Stimulated activated CD8-positive, alpha-beta memory T cell treated with anti-CD3 and anti-CD28 coated beads, Interleukin-7, amount 100 ng/mL, for 4 hours (primary cell): ENCODE measurements around the gene SLC34A1.
"Not testable (repeated sequence)": the region's sequence is repeated elsewhere in the genome, so short reads cannot be mapped to it uniquely, and the experiment has no call there.

Experiments used
- DNase-seq, 2 donors: peaks; one replicate each; pipeline ENCODE4 v3.0.0-alpha.2; 2020; ENCODE audit warnings: low read depth in 2 of 2

The SLC34A1 gene

GRCh38 chr5:177410575-177410974 lies 26.3 kb downstream of the SLC34A1 start:
- DNase-seq, result no peak

- no peak for DNase-seq
Observed at GRCh38 chr5:177412603-177413233, 28.5 kb downstream of the SLC34A1 start.

DNA sequence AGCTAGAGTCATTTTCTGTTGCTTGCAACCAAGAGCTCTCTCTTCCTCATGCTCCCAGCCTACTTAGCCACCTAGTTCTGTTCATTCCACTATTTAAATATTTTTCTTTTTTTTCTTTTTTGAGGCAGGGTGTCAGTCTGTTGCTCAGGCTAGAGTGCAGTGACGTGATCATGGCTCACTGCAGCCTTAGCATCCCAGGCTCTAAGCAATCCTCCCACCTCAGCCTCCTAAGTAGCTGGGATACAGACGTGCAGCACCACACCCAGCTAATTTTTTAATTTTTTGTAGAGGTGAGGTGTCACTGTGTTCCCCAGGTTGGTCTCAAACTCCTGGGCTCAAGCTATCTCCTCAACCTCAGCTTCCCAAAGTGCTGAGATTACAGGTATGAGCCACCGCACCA lies 30.2 kb downstream of the SLC34A1 start:
- no peak for DNase-seq

- not testable (repeated sequence) for DNase-seq
Observed at GRCh38 chr5:177417081-177417480, 32.8 kb downstream of the SLC34A1 start.

DNA sequence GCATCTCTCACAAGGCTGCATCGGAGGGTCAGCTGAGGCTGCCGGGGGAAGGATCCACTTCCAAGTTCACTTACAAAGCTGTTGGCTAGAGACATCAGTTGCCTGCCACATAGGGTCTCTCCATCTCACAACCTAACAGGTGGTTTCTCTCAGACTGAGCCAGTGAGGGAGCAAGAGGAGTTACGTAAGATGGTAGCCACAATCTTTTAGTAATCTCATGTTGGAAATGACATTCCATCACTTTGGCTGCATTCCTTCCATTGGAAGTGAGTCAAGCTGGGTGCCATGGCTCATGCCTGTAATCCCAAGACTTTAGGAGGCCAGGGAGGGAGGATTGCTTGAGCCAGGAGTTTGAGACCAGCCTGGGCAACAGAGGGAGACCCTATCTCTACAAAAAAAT lies 34.8 kb downstream of the SLC34A1 start:
- DNase-seq, result no peak

- not testable (repeated sequence) for DNase-seq
Observed at GRCh38 chr5:177420472-177420871, 36.2 kb downstream of the SLC34A1 start.

DNA sequence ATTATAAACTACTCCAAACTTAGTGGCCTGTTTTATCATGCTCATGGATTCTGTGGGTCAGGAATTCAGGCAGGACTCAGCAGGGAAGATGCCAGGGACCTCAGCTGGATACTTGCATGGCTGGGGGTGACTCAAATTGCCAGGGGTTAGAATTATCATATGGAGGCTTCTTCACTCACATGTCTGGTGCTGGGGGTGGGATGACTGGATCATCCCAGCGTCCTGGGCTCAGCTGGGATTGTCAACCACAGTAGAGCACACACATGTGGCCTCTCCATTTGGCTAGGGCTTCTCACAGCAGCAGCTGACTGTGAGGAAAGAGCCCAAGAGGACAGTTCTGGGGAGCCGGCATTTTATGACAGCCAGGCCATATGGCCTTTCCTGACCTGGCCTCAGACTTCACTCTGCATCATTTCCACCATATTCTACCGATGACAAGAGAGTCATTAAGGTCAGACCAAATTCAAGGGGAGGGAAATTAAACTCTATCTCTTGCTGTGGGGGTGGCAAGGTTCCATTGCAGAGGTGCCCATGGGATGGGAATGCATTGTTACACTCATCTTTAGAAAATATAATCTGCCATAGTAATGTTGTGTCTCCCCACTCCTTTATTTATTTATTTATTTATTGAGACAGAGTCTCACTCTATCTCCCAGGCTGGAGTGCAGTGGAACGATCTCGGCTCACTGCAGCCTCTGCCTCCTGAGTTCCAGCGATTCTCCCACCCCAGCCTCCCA lies 37.0 kb downstream of the SLC34A1 start:
- no peak for DNase-seq

- no peak for DNase-seq
Observed at GRCh38 chr5:177423671-177424070, 39.4 kb downstream of the SLC34A1 start.

- no peak for DNase-seq
Observed at GRCh38 chr5:177425196-177425800, 41.1 kb downstream of the SLC34A1 start.

DNA sequence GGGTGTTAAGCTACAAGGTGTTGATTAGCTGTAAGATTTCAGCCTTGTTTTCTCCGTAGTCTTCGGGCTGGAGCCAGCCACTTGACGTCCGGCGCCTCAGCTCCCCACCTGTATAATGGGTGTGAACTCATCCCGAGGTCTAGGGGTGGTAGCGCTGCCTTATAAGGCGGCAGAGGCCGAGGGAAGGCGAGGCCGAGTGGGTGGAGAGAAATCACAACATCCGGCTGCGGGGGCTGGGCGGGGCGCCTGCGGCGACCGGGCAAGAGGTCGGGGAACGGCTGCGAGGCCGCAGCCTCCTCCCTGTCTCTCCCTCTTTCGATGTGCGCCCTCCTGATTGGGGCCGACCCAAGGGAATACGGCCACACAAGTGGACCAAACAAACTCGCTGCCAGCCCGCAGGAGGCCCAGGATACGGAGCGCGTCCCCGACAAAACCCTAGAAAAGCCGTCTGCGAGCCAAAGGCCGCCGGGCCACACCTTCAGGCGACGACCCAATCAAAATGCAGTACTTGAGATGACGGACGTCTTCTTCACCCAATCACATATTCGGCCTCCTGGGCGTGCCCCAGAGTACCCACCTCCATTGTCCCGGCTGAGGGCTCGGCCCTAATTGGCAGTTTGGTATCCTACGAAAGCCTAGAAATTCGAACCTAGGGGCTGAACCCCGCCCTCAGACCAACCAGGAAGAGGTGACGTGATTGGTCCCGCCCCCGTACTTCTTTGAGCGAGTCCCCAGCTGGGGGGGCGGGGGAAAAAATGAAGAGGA lies 41.7 kb downstream of the SLC34A1 start:
- peak; percentile 99 to 100 for DNase-seq

DNA sequence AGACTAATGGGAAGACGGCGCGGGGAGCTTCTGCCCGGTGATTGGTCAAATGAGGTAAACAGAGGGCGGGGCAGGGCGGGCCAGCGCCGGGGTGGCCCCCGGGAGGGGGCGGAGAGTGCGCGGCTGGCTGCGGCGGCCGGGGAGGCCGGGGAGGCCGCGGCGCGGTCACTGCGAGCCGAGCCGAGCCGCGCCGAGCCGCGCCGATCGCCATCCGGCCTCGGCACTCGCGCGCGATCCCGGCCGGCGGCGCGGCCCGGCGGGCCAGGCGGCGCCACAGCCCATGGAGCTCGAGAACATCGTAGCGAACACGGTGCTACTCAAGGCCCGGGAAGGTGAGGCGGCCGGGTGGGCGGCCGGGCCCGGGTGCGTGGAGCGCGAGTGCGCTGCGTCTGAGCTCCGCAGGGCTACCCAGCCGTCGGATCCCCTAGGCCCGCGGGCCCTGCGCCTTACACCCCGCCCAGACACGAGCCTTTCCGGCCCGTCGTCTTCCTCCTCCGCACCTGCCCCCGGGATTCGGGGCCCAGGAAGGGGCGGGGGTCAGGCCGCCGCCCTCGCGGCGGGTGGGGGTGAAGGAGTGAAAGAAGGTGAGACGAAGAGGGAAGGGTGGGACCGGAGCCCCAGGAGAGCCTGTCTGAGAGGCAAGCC lies 42.5 kb downstream of the SLC34A1 start, which contains the start of gene GRK6:
Gene GRK6 (plus strand): TSS at position 111 of the 645 bp plus-strand sequence. CDS start 170 bp downstream, at position 281.
- DNase-seq, result peak in 1 of 2 donors; percentile 65

- DNase-seq, result no peak
Observed at GRCh38 chr5:177427211-177427822, 43.1 kb downstream of the SLC34A1 start.

GRCh38 chr5:177427919-177428573 lies 43.8 kb downstream of the SLC34A1 start:
- no peak for DNase-seq

DNA sequence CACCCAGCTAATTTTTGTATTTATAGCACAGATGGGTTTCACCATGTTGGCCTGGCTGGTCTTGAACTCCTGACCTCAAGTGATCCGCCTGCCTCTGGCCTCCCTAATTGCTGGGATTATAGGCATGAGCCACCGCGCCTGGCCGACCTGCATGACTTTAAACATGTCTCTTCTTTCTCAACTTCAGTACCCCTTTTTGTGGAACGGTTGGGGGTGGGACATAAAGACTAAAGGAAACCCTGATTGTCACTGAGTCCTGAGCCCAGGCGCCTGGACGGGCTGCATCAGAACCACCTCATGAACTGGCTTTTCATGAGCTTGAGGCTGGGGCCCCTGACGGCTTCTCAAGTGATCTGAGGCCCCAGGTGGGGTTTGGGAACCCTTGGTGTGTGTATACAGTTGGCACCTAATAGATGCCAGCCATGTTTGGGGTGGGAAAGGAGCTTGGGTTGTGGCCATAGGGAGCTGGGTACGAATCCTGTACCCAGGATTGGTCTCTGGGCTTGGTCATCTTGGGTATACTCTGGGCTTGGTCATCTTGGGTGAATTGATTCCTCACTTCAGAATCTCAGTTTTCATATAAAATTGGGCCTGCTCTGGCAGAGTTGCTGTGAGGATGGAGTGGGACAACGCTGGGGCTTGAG lies 44.5 kb downstream of the SLC34A1 start:
- DNase-seq, result no peak

GRCh38 chr5:177429248-177430040 lies 45.2 kb downstream of the SLC34A1 start:
- DNase-seq, result peak; percentile 88 to 89

- DNase-seq, result no peak
Observed at GRCh38 chr5:177430140-177430951, 46.1 kb downstream of the SLC34A1 start.

DNA sequence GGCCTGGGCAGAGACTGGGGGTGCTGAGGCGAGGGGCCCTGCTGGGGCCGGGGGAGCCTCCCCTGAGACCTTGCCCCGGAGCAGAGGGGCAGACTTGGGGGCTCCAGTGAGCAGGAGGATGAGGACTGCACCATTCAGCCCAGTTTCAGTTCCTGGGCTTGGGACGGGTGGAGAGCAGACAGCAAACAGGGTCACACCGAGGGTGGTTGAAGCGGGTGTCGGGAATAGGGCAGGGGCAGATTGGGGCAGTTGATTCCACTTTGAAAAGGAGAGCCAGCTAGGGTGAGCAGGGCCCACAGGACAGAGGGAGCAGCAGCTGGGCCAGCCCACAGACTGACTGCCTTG lies 46.7 kb downstream of the SLC34A1 start:
- no peak for DNase-seq

GRCh38 chr5:177431317-177432142 lies 47.3 kb downstream of the SLC34A1 start:
- peak; percentile 42 to 55 for DNase-seq
